Measurements from ENCODE around the gene ADIRF. TPM values are rescaled to one million over a fixed set of nuclear protein-coding genes. Genes with fewer than 3 reads are reported as not detected.
"Not testable (repeated sequence)": the region's sequence is repeated elsewhere in the genome, so short reads cannot be mapped to it uniquely, and the experiment has no call there.

ADIRF gene
- polyA plus RNA-seq: 11.4 TPM
- long read RNA-seq, donor 1, partial matches to known transcripts: 0 of 3 reads
- long read RNA-seq, donor 1, other reads (novel, unspliced or antisense): 0 of 3 reads
- long read RNA-seq, donor 2, transcript ADIRF-201 (3 exons, 917 nt): major isoform, 15 of 15 reads
- long read RNA-seq, donor 2, partial matches to known transcripts: 0 of 15 reads
- long read RNA-seq, donor 2, other reads (novel, unspliced or antisense): 0 of 15 reads
- long read RNA-seq, donor 3: 0 reads
- long read RNA-seq, donor 4: 0 reads
- long read RNA-seq, donor 5, transcript ADIRF-201 (3 exons, 917 nt): major isoform, 6 of 6 reads
- long read RNA-seq, donor 5, partial matches to known transcripts: 0 of 6 reads
- long read RNA-seq, donor 5, other reads (novel, unspliced or antisense): 0 of 6 reads
- long read RNA-seq, donor 6, transcript ADIRF-201 (3 exons, 917 nt): major isoform, 11 of 11 reads
- long read RNA-seq, donor 6, partial matches to known transcripts: 0 of 11 reads
- long read RNA-seq, donor 6, other reads (novel, unspliced or antisense): 0 of 11 reads
- long read RNA-seq, donor 7, transcript ADIRF-201 (3 exons, 917 nt): major isoform, 8 of 8 reads
- long read RNA-seq, donor 7, partial matches to known transcripts: 0 of 8 reads
- long read RNA-seq, donor 7, other reads (novel, unspliced or antisense): 0 of 8 reads
- long read RNA-seq, donor 8, transcript ADIRF-201 (3 exons, 917 nt): major isoform, 13 of 15 reads
- long read RNA-seq, donor 8, partial matches to known transcripts: 0 of 15 reads
- long read RNA-seq, donor 8, other reads (novel, unspliced or antisense): 0 of 15 reads
- long read RNA-seq, donor 9, transcript ADIRF-201 (3 exons, 917 nt): major isoform, 6 of 6 reads
- long read RNA-seq, donor 9, partial matches to known transcripts: 0 of 6 reads
- long read RNA-seq, donor 9, other reads (novel, unspliced or antisense): 0 of 6 reads
- long read RNA-seq, donor 10, partial matches to known transcripts: 0 of 6 reads
- long read RNA-seq, donor 10, other reads (novel, unspliced or antisense): 0 of 6 reads
- long read RNA-seq, donor 11, transcript ADIRF-201 (3 exons, 917 nt): major isoform, 5 of 5 reads
- long read RNA-seq, donor 11, partial matches to known transcripts: 0 of 5 reads
- long read RNA-seq, donor 11, other reads (novel, unspliced or antisense): 0 of 5 reads

DNA sequence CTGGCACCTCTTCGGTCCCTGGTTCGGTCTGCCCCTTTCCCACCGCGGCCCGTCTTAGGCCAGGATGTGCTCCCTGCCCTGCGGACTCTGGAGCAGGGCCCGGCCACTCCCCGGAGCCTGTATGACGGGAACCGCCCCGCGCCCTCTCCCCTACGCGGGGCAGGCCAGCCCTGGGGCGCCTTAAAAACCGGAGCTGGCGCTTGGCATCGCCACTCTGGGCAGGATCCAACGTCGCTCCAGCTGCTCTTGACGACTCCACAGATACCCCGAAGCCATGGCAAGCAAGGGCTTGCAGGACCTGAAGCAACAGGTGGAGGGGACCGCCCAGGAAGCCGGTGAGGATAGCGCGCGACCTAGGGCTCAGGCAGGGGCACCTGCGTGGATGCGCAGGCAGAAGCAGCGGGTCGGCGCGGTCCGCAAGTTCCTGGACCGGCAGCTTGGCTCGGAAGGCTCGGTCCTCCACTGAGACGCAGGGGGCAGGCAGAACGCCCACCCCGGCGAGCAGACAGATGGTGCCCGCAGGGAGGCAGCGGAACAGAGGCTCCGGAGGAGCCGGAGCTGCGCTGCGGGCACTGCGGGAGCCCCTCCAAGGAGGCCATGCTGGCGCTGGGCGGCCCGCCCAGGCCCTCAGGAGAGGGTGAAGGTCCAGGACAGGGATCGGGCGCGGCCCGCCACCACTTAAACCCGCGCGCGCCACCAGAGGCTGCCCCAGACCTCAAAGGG lies at the start of gene ADIRF:
Gene ADIRF (plus strand): TSS at position 212 of the 723 bp plus-strand sequence. CDS start 63 bp downstream, at position 275.
- H3K27me3 ChIP-seq (ENCODE audit: control insufficient read depth, insufficient read depth, low read length): peaks cover 30% of the 10 kb centered on the region
- H3K4me1 ChIP-seq (ENCODE audit: control insufficient read depth, insufficient read depth, low read length): peaks cover 49% of the 10 kb centered on the region
- peak in 1 of 2 donors; percentile 75 for DNase-seq
- H3K27ac ChIP-seq (ENCODE audit: low read length): no peak within 1 kb of the TSS
- H3K4me3 ChIP-seq (ENCODE audit: low read length): peak within 1 kb of the TSS; percentile 42
- H3K36me3 ChIP-seq (ENCODE audit: control insufficient read depth, insufficient read depth, low read length): no peaks in the 10 kb centered on the region
- WGBS (ENCODE audit: insufficient coverage, low lambda C conversion rate): no CpG with 5 or more reads among the region's 59 CpGs
- no peaks in the 10 kb centered on the region for H3K9me3 ChIP-seq (ENCODE audit: control insufficient read depth, low read depth, low read length)

DNA sequence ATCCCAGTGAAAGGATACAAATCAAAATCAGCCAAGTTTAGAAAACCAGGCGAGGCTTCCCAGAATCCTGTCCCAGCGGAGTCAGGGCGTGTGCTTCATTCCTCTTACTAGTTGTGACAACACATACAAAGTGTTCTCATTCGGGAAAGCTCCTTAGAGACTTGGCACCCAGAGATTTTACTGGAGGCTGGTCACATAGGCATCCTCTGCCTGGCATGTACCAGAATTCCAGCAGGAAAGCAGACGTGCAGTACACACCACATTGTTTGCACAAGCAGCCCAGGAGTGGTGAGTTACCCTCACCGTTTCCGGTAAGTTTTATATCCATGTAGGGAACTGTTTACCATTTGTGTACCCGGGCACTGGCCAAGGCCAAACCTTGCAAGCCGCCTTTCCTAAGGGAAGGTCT lies 45.7 kb upstream of the ADIRF start:
- no peak overlapping the region for H3K4me3 ChIP-seq (ENCODE audit: low read length)
- no peaks in the 10 kb centered on the region for H3K27me3 ChIP-seq (ENCODE audit: control insufficient read depth, insufficient read depth, low read length)
- no peak overlapping the region for H3K27ac ChIP-seq (ENCODE audit: low read length)
- no CpG with 5 or more reads among the region's 9 CpGs for WGBS (ENCODE audit: insufficient coverage, low lambda C conversion rate)
- no peaks in the 10 kb centered on the region for H3K9me3 ChIP-seq (ENCODE audit: control insufficient read depth, low read depth, low read length)
- H3K4me1 ChIP-seq (ENCODE audit: control insufficient read depth, insufficient read depth, low read length): no peaks in the 10 kb centered on the region
- no peak for DNase-seq
- peaks cover 37% of the 10 kb centered on the region for H3K36me3 ChIP-seq (ENCODE audit: control insufficient read depth, insufficient read depth, low read length)

DNA sequence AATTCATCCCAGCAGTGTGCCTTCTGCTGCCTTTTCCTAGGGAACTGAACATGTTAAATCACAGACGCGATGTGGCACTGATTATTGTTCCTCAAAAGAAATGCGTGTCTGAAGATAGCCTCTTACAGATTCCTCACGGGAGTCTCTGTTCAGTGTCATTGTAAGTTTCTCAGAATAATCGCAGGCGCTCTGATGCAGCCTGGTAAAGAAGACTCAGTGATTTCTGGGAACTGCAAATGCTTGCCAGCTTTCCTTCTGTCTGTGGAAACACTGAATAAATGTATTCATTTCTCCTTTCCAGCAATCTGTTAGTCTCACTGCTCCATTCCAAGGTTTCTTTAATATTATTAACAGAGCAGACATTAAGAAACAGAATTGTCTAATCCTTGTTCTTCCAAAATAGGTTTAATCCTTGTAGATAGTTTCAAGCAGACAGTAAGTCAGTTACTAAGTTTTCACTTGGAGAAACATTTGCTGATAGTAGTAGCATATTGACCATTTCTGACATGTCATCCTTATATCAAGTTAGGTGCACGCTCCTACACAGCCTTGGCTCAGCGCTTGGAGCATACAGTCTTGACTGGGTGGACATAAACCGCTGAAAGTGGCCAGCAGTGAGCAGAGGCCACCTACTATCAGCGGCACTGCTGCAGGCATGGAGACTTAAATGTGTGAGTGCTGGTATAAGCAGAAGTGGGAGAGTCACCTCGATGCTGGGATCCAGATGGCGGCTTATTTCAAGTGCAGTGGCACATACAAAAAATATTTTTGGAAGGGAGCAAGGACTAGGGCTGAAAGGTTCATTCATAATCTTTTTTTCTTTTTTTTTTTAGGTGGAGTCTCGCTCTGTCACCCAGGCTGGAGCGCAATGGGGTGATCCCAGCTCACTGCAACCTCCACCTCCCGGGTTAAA lies 38.6 kb upstream of the ADIRF start:
- H3K4me1 ChIP-seq (ENCODE audit: control insufficient read depth, insufficient read depth, low read length): no peaks in the 10 kb centered on the region
- no peak overlapping the region for H3K27ac ChIP-seq (ENCODE audit: low read length)
- H3K27me3 ChIP-seq (ENCODE audit: control insufficient read depth, insufficient read depth, low read length): no peaks in the 10 kb centered on the region
- no peak overlapping the region for H3K4me3 ChIP-seq (ENCODE audit: low read length)
- no peak for DNase-seq
- H3K9me3 ChIP-seq (ENCODE audit: control insufficient read depth, low read depth, low read length): no peaks in the 10 kb centered on the region
- peaks cover 19% of the 10 kb centered on the region for H3K36me3 ChIP-seq (ENCODE audit: control insufficient read depth, insufficient read depth, low read length)
- WGBS (ENCODE audit: insufficient coverage, low lambda C conversion rate): 80% methylated on average over 2 of the region's 15 CpGs

DNA sequence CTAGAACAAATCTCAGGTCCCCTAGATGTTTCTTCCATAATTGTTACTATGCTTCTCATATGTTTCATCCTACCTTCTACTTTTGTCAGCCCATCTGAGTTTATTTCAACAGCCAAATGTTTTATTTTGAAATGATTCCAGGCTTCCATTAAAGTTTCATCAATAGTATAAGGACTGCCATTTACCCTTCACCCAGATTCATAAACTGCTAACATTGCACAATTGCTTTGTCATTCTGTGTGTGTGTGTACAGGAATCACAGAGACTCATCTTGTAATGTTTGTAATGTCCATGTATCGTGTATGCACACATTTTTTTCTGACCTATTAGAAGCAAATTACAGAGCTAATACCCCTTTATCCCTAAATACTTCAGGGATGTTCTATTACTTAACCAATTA lies 36.4 kb upstream of the ADIRF start:
- Histone ChIP-seq H3K27me3 (ENCODE audit: control insufficient read depth, insufficient read depth, low read length) (no peaks in the 10 kb centered on the region), H3K36me3 (ENCODE audit: control insufficient read depth, insufficient read depth, low read length) (peaks cover 19% of the 10 kb centered on the region), H3K27ac (ENCODE audit: low read length) (no peak overlapping the region), H3K9me3 (ENCODE audit: control insufficient read depth, low read depth, low read length) (no peaks in the 10 kb centered on the region), H3K4me1 (ENCODE audit: control insufficient read depth, insufficient read depth, low read length) (no peaks in the 10 kb centered on the region), H3K4me3 (ENCODE audit: low read length) (no peak overlapping the region)
- no CpG with 5 or more reads among the region's 1 CpG for WGBS (ENCODE audit: insufficient coverage, low lambda C conversion rate)
- DNase-seq: no peak

- no peak overlapping the region for H3K27ac ChIP-seq (ENCODE audit: low read length)
- WGBS (ENCODE audit: insufficient coverage, low lambda C conversion rate): no CpG with 5 or more reads among the region's 2 CpGs
- DNase-seq: no peak
Measured at GRCh38 chr10:86932674-86933073, 35.6 kb upstream of the ADIRF start.

GRCh38 chr10:86934162-86934711 lies 34.0 kb upstream of the ADIRF start:
- no CpG with 5 or more reads among the region's 6 CpGs for WGBS (ENCODE audit: insufficient coverage, low lambda C conversion rate)
- not testable (repeated sequence) for H3K27ac ChIP-seq (ENCODE audit: low read length); H3K9me3 ChIP-seq (ENCODE audit: control insufficient read depth, low read depth, low read length); H3K4me1 ChIP-seq (ENCODE audit: control insufficient read depth, insufficient read depth, low read length); DNase-seq; H3K4me3 ChIP-seq (ENCODE audit: low read length); H3K27me3 ChIP-seq (ENCODE audit: control insufficient read depth, insufficient read depth, low read length)
- H3K36me3 ChIP-seq (ENCODE audit: control insufficient read depth, insufficient read depth, low read length): peaks cover 16% of the 10 kb centered on the region

More at GRCh38 chr10:86932674-86933073, 35.6 kb upstream of the ADIRF start:
- Histone ChIP-seq H3K4me3 (ENCODE audit: low read length) (no peak overlapping the region), H3K9me3 (ENCODE audit: control insufficient read depth, low read depth, low read length) (no peaks in the 10 kb centered on the region), H3K4me1 (ENCODE audit: control insufficient read depth, insufficient read depth, low read length) (no peaks in the 10 kb centered on the region), H3K27me3 (ENCODE audit: control insufficient read depth, insufficient read depth, low read length) (no peaks in the 10 kb centered on the region), H3K36me3 (ENCODE audit: control insufficient read depth, insufficient read depth, low read length) (peaks cover 19% of the 10 kb centered on the region)

GRCh38 chr10:86936661-86937501 lies 31.4 kb upstream of the ADIRF start:
- H3K27ac ChIP-seq (ENCODE audit: low read length): no peak overlapping the region
- peaks cover 1% of the 10 kb centered on the region for H3K27me3 ChIP-seq (ENCODE audit: control insufficient read depth, insufficient read depth, low read length)
- H3K36me3 ChIP-seq (ENCODE audit: control insufficient read depth, insufficient read depth, low read length): no peaks in the 10 kb centered on the region
- 60% methylated on average over 1 of the region's 13 CpGs for WGBS (ENCODE audit: insufficient coverage, low lambda C conversion rate)
- H3K9me3 ChIP-seq (ENCODE audit: control insufficient read depth, low read depth, low read length): no peaks in the 10 kb centered on the region
- H3K4me3 ChIP-seq (ENCODE audit: low read length): no peak overlapping the region
- no peak for DNase-seq
- no peaks in the 10 kb centered on the region for H3K4me1 ChIP-seq (ENCODE audit: control insufficient read depth, insufficient read depth, low read length)

- Histone ChIP-seq H3K36me3 (ENCODE audit: control insufficient read depth, insufficient read depth, low read length) (no peaks in the 10 kb centered on the region), H3K4me1 (ENCODE audit: control insufficient read depth, insufficient read depth, low read length) (peaks cover 3% of the 10 kb centered on the region), H3K27me3 (ENCODE audit: control insufficient read depth, insufficient read depth, low read length) (peaks cover 7% of the 10 kb centered on the region), H3K27ac (ENCODE audit: low read length) (no peak overlapping the region), H3K9me3 (ENCODE audit: control insufficient read depth, low read depth, low read length) (peaks cover 5% of the 10 kb centered on the region), H3K4me3 (ENCODE audit: low read length) (no peak overlapping the region)
- WGBS (ENCODE audit: insufficient coverage, low lambda C conversion rate): no CpG with 5 or more reads among the region's 6 CpGs
- DNase-seq: no peak
Measured at GRCh38 chr10:86937502-86938154, 30.7 kb upstream of the ADIRF start.
